Stomach (tissue), 9 donors: ENCODE results near the gene NRIP3. TPM values are rescaled to one million over a fixed set of nuclear protein-coding genes. Genes with fewer than 3 reads are reported as not detected.
A peak's percentile ranks its signal among the peaks of the same experiment; 100 is the strongest.
"Not testable (repeated sequence)": the region's sequence is repeated elsewhere in the genome, so short reads cannot be mapped to it uniquely, and the experiment has no call there.

Experiments
- DNase-seq, 2 donors: peaks; one replicate each; pipeline versions ENCODE4 v3.0.0 to v3.0.0-alpha.2; 2013 to 2019
- H3K27ac ChIP-seq, 5 donors: fragments of 200-600 bp in 4 of 5; sonication (generic) in 4 of 5; one replicate each; pipeline ENCODE4 v1.5.1; 2013 to 2019; ENCODE audit warnings: mild to moderate bottlenecking in 1 of 5, moderate library complexity in 1 of 5
- H3K27me3 ChIP-seq, 3 donors: fragments of 200-600 bp; sonication (generic); one replicate each; pipeline ENCODE4 v1.5.1; 2017 to 2019; ENCODE audit warnings: mixed run types in 1 of 3
- H3K36me3 ChIP-seq, 4 donors: fragments of 200-600 bp; sonication (generic); 1 replicate in 3 of 4; 2 replicates in 1 of 4; pipeline ENCODE4 v1.5.1; 2016 to 2019
- H3K4me1 ChIP-seq, 4 donors: fragments of 200-600 bp; sonication (generic); one replicate each; pipeline ENCODE4 v1.5.1; 2016 to 2019
- H3K4me3 ChIP-seq, 4 donors: fragments of 200-600 bp; sonication (generic) in 3 of 4; one replicate each; pipeline ENCODE4 v1.5.1; 2016 to 2019; ENCODE audit warnings: mild to moderate bottlenecking in 1 of 4
- H3K9me3 ChIP-seq, 4 donors: fragments of 200-600 bp; sonication (generic); one replicate each; pipeline ENCODE4 v1.5.1; 2016 to 2019
- EP300 ChIP-seq: sonication (generic); formaldehyde crosslinking; IDR thresholded peaks from one replicate; pipeline ENCODE4 v1.6.1; 2017; ENCODE audit warnings: antibody characterized with exemption
- POLR2A ChIP-seq, 4 donors: fragments of 450-650 bp; IDR thresholded peaks; one replicate each; pipeline ENCODE4 v1.6.1; 2016; ENCODE audit warnings: antibody characterized with exemption in 4 of 4, control low read depth in 2 of 4, mild to moderate bottlenecking in 1 of 4, moderate library complexity in 1 of 4
- POLR2AphosphoS5 ChIP-seq, 3 donors: sonication (generic); formaldehyde crosslinking; IDR thresholded peaks; one replicate each; pipeline ENCODE4 v1.6.1; 2016; ENCODE audit warnings: antibody characterized with exemption in 3 of 3
- WGBS, 5 donors: extraction: QIAGEN DNeasy Blood & Tissue Kit in 3 of 5; methylation state at CpG; one replicate each; pipeline versions ENCODE4 v1.1.5 to v1.1.7; 2013 to 2018; 5-methylcytosine and 5-hydroxymethylcytosine counted together
- intact Hi-C: fragments of 100-400 bp; cut with DNase I; formaldehyde crosslinking; loops from one replicate; pipeline ENCODE4 v1.15.1; 2023; ENCODE audit warnings: low total_unique reads
- polyA plus RNA-seq, 3 donors: library from polyadenylated mRNA; stranded (reverse); fragments of 200-250 nt; gene quantifications; one replicate each; pipeline ENCODE4 v1.2.3, GENCODE V29; 2013
- total RNA-seq, 5 donors: library from RNA; depleted of rRNA; stranded (reverse); fragments of >200 nt; gene quantifications; one replicate each; pipeline versions ENCODE4 v1.1.0 to v1.2.3, GENCODE V29; 2014 to 2016
- TF ChIP-seq, protein P1 (sequence below), 7 experiments: fragments of 450-650 bp in 4 of 7; fragments of 200-600 bp in 3 of 7; sonication (generic) in 3 of 7; IDR thresholded peaks; one replicate each; pipeline ENCODE4 v1.5.1; 2016 to 2019; ENCODE audit warnings: antibody characterized with exemption in 7 of 7, control low read depth in 2 of 7, mild to moderate bottlenecking in 1 of 7
- donor health status: healthy with polysubstance abuse.
- donor health status: Bipolar disorder and iron deficiency.
- donor health status: healthy.

Gene NRIP3
- total and polyA plus RNA-seq, 8 donors, result 0.33 to 3.9 (median 1.6) TPM; not detected in 2

DNA sequence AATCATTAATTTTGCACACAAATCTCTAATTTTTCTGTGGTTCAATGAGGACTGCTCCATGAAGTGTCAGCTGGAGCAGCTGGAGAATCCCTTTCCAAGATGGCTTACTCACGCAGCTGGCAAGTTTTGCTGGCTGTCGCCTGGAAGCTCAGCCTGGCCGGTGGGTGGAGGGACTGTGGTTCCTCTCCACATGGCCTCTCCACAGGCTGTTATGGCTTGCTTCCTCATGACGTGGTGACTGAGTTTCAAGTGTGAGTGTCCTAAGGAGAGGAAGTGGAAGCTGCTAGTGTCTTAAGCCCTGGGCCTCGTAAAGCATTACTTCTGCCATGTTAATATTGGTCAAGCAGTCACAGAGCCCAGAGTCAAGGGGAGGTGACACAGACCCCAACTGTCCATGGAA, 14.0 kb upstream of the NRIP3 start:
- Histone ChIP-seq H3K9me3 (no peaks in the 10 kb centered on the region), H3K4me3 (no peak overlapping the region), H3K27ac (no peak overlapping the region), H3K36me3 (no peaks in the 10 kb centered on the region), H3K4me1 (peaks cover 0 to 30% (median 16%) of the 10 kb centered on the region in 4 donors), H3K27me3 (no peaks in the 10 kb centered on the region)
- intact Hi-C loops, result loop anchor here (5.0 kb wide), 1 partner anchor 120 kb away; no protein-coding TSS in a partner anchor
- DNase-seq, result peak in 1 of 2 donors; percentile 49
- WGBS, 5 donors, result 61 to 78% (median 71%) methylated on average over 5 of the region's 5 CpGs
- TF ChIP-seq POLR2AphosphoS5 (IDR thresholded peaks at IDR 0.05), result no peak

GRCh38 chr11:9016916-9017642, 13.3 kb upstream of the NRIP3 start:
- peaks cover 0 to 30% (median 16%) of the 10 kb centered on the region in 4 donors for H3K4me1 ChIP-seq
- DNase-seq, result no peak
- H3K9me3 ChIP-seq, result no peaks in the 10 kb centered on the region
- H3K4me3 ChIP-seq, result no peak overlapping the region
- intact Hi-C loops, result loop anchor here (5.0 kb wide), 1 partner anchor 120 kb away; no protein-coding TSS in a partner anchor
- H3K27me3 ChIP-seq, result no peaks in the 10 kb centered on the region
- 53 to 66% (median 60%) methylated on average over 6 of the region's 6 CpGs for WGBS, 5 donors
- H3K27ac ChIP-seq, result no peak overlapping the region
- TF ChIP-seq, protein P1, sequence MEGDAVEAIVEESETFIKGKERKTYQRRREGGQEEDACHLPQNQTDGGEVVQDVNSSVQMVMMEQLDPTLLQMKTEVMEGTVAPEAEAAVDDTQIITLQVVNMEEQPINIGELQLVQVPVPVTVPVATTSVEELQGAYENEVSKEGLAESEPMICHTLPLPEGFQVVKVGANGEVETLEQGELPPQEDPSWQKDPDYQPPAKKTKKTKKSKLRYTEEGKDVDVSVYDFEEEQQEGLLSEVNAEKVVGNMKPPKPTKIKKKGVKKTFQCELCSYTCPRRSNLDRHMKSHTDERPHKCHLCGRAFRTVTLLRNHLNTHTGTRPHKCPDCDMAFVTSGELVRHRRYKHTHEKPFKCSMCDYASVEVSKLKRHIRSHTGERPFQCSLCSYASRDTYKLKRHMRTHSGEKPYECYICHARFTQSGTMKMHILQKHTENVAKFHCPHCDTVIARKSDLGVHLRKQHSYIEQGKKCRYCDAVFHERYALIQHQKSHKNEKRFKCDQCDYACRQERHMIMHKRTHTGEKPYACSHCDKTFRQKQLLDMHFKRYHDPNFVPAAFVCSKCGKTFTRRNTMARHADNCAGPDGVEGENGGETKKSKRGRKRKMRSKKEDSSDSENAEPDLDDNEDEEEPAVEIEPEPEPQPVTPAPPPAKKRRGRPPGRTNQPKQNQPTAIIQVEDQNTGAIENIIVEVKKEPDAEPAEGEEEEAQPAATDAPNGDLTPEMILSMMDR (IDR thresholded peaks at IDR 0.05), result no peak
- no peak for TF ChIP-seq POLR2AphosphoS5 (IDR thresholded peaks at IDR 0.05)
- TF ChIP-seq EP300, result no peak
- no peak for TF ChIP-seq POLR2A (IDR thresholded peaks at IDR 0.05)
- no peaks in the 10 kb centered on the region for H3K36me3 ChIP-seq

GRCh38 chr11:9015677-9016076, 11.9 kb upstream of the NRIP3 start:
- intact Hi-C loops, result loop anchor here (5.0 kb wide), 1 partner anchor 122 kb away; no protein-coding TSS in a partner anchor
- H3K27me3 ChIP-seq, result no peaks in the 10 kb centered on the region
- DNase-seq, result peak; percentile 75 to 89
- H3K27ac ChIP-seq, result no peak overlapping the region
- H3K9me3 ChIP-seq, result no peaks in the 10 kb centered on the region
- 8 to 9% (median 9%) methylated on average over 4 of the region's 4 CpGs for WGBS, 5 donors
- no peak overlapping the region for H3K4me3 ChIP-seq
- TF ChIP-seq POLR2AphosphoS5 (IDR thresholded peaks at IDR 0.05) (peak in 1 of 3 donors; percentile 72), POLR2A (IDR thresholded peaks at IDR 0.05) (no peak)
- TF ChIP-seq, protein P1 (IDR thresholded peaks at IDR 0.05), result peak in 5 of 7 experiments; percentile 63 to 78 (median 71)
- H3K4me1 ChIP-seq, result peaks cover 0 to 19% (median 13%) of the 10 kb centered on the region in 4 donors
- no peaks in the 10 kb centered on the region for H3K36me3 ChIP-seq

GRCh38 chr11:9014826-9015225, 11.0 kb upstream of the NRIP3 start:
- Histone ChIP-seq H3K4me1 (peaks cover 0 to 16% (median 11%) of the 10 kb centered on the region in 4 donors), H3K9me3 (no peaks in the 10 kb centered on the region), H3K36me3 (no peaks in the 10 kb centered on the region), H3K27me3 (no peaks in the 10 kb centered on the region), H3K27ac (no peak overlapping the region), H3K4me3 (no peak overlapping the region)
- intact Hi-C loops, result loop anchor here (5.0 kb wide), 1 partner anchor 122 kb away; no protein-coding TSS in a partner anchor
- no peak for DNase-seq
- TF ChIP-seq POLR2A (IDR thresholded peaks at IDR 0.05) (no peak), EP300 (no peak), POLR2AphosphoS5 (IDR thresholded peaks at IDR 0.05) (no peak)
- TF ChIP-seq, protein P1 (IDR thresholded peaks at IDR 0.05), result no peak
- WGBS, 5 donors, result 93 to 99% (median 96%) methylated on average over 3 of the region's 3 CpGs

DNA sequence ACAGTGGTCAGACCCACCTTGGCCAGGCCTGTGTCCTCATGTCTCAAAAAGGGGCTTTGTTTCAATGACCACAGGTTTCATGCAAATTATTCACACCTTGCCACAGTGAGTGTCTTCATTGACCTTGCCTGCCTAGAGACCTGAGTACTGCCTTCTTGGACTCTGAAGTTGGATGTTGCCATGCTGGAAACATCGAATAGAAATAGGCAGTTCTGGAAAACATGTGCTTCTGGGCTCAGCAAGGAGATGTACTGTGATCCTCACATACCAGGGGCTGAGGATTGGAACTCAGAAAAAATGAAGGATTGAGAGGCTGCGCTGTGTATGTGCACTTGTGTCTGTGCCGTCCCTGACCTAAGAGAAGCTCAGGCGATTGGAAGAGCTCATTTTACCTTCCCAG, 9.6 kb upstream of the NRIP3 start:
- WGBS, 5 donors, result 87 to 94% (median 90%) methylated on average over 4 of the region's 4 CpGs
- TF ChIP-seq EP300, result no peak
- no peak for TF ChIP-seq POLR2AphosphoS5 (IDR thresholded peaks at IDR 0.05)
- TF ChIP-seq POLR2A (IDR thresholded peaks at IDR 0.05), result no peak
- TF ChIP-seq, protein P1 (IDR thresholded peaks at IDR 0.05), result no peak
- intact Hi-C loops, result no loop called here

GRCh38 chr11:9009538-9009937, 5.7 kb upstream of the NRIP3 start:
- H3K4me1 ChIP-seq, H3K36me3 ChIP-seq, H3K27ac ChIP-seq, DNase-seq, H3K9me3 ChIP-seq, H3K4me3 ChIP-seq, H3K27me3 ChIP-seq, intact Hi-C loops: not testable (repeated sequence)
- WGBS, 5 donors, result 46 to 80% (median 69%) methylated on average over 1 of the region's 1 CpG

More for the DNA sequence above, 9.6 kb upstream of the NRIP3 start:
- H3K36me3 ChIP-seq, result no peaks in the 10 kb centered on the region
- H3K9me3 ChIP-seq, result no peaks in the 10 kb centered on the region
- H3K4me3 ChIP-seq, result no peak overlapping the region
- no peak for DNase-seq
- H3K27ac ChIP-seq, result no peak overlapping the region
- no peaks in the 10 kb centered on the region for H3K27me3 ChIP-seq
- peaks cover 0 to 16% (median 11%) of the 10 kb centered on the region in 4 donors for H3K4me1 ChIP-seq
